Measurements from ENCODE around the gene CLEC16A. TPM values are rescaled to one million over a fixed set of nuclear protein-coding genes. Genes with fewer than 3 reads are reported as not detected.

The CLEC16A gene
- total and polyA plus RNA-seq, 5 donors from 2014 or later = 11.8 to 38.9 (median 12.3) TPM

DNA sequence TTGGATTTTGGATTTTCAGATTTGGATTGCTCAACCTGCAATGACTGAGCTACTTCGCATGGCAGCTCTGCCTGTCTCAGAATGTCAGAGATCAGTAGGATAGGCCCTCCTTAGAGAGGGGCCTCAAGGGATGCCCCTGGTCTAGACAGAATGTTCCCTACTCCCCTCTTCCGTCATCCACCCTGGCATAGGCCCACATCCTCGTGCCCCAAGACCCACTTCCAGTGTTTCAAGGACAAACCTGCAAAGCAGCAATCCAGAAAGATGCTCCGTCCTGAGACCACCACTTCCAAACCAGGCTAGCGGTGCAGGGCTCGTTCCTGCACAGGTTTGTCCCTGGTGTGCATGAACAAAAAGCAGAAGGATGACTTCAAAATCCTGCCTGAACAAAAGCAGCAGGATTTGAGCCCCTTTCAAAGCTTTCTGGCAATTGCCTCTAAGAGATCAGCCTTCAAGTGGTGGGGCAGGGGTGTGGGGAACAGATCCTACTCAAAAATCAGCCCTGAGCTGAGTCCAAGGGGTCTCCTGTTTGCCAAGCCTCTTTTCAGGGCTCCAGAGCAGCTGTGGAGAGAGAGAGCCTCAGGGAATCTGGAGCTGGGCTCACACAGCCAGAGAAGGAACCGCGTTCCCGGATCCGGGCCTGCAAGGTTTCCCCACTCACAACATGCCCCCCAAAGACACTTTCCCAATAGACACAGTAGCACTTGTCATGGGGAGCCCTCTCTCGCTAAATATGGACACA is 190.5 kb downstream of the CLEC16A start:
- H3K4me1 Mint-ChIP-seq = peaks cover 11 to 28% (median 23%) of the 10 kb centered on the region in 4 donors
- Histone ChIP-seq H3K27ac (ENCODE audit: insufficient read depth, low read length, poor library complexity, severe bottlenecking) (no peak overlapping the region), H3K4me1 (ENCODE audit: control insufficient read depth, insufficient read depth, low read length, poor library complexity, severe bottlenecking) (peaks cover 10% of the 10 kb centered on the region), H3K9me3 (ENCODE audit: control insufficient read depth in 2 of 2, low read length in 2 of 2) (no peaks in the 10 kb centered on the region), H3K4me3 (ENCODE audit: low read depth, low read length) (no peak overlapping the region), H3K36me3 (ENCODE audit: control insufficient read depth, insufficient read depth, low read length) (peaks cover 10% of the 10 kb centered on the region), H3K27me3 (ENCODE audit: control insufficient read depth, insufficient read depth, low read length) (no peaks in the 10 kb centered on the region)
- no peaks in the 10 kb centered on the region for H3K27me3 Mint-ChIP-seq
- DNase-seq (no peak), ATAC-seq (ENCODE audit: low read depth in 2 of 2) (no peak)
- peaks cover 34% of the 10 kb centered on the region for H3K36me3 Mint-ChIP-seq
- peak overlapping the region in 1 of 3 donors; percentile 35 for H3K27ac Mint-ChIP-seq
- no peaks in the 10 kb centered on the region for H3K9me3 Mint-ChIP-seq
- H3K4me3 Mint-ChIP-seq = no peak overlapping the region

DNA sequence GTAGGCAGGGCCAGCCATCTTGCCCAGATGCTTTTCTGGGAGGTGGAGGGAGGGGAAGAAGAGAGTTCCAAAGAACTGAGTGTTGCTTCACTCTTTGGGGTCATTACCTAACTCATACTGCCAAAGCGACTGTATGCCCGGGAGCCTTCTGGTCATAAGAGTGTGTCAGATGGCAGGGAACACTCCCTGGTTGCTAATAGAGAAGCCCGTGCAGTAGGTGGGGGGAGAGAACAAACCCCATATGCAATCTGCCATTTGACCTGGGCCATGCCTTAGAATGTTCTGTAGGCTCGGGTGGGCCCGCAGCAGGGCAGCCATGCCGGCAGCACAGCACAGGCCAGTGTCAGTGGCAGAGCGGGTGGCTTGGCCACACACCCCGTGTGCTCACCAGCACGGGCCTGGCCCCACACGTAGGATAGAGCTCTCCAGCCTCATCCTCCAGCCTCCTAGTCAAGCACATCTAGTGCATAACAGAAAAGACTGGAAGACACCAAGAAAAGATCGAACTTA is 191.2 kb downstream of the CLEC16A start:
- H3K27ac ChIP-seq (ENCODE audit: insufficient read depth, low read length, poor library complexity, severe bottlenecking) = no peak overlapping the region
- ATAC-seq (ENCODE audit: low read depth in 2 of 2) (no peak), DNase-seq (no peak)
- Mint-ChIP-seq H3K9me3 (no peaks in the 10 kb centered on the region), H3K4me1 (peaks cover 11 to 32% (median 27%) of the 10 kb centered on the region in 4 donors), H3K27me3 (no peaks in the 10 kb centered on the region), H3K27ac (no peak overlapping the region), H3K36me3 (peaks cover 34% of the 10 kb centered on the region), H3K4me3 (no peak overlapping the region)
- H3K36me3 ChIP-seq (ENCODE audit: control insufficient read depth, insufficient read depth, low read length) = peaks cover 10% of the 10 kb centered on the region
- no peak overlapping the region for H3K4me3 ChIP-seq (ENCODE audit: low read depth, low read length)
- H3K4me1 ChIP-seq (ENCODE audit: control insufficient read depth, insufficient read depth, low read length, poor library complexity, severe bottlenecking) = peaks cover 16% of the 10 kb centered on the region
- no peaks in the 10 kb centered on the region for H3K27me3 ChIP-seq (ENCODE audit: control insufficient read depth, insufficient read depth, low read length)
- H3K9me3 ChIP-seq (ENCODE audit: control insufficient read depth in 2 of 2, low read length in 2 of 2) = no peaks in the 10 kb centered on the region

DNA sequence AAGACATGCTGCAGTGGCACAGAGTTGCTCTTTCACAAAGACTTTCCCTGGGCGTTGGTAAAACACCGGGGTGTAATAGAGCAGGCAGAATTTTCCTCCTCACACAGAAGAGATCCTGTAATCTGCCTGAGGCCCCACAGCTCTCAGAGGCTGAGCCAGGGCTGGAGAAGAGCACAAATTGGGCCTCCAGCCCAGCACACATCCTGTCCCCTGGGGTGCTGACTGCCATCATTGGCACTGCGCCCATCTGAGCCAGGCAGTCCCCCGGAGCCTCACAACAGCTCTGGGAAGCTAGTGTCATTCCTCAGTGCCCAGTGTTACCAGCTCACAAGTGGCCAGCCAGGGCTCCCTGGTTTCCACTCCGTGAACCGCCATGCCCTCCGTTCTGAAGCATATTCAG is 192.2 kb downstream of the CLEC16A start:
- H3K4me3 Mint-ChIP-seq = no peak overlapping the region
- no peak for DNase-seq
- H3K27ac Mint-ChIP-seq = no peak overlapping the region
- Histone ChIP-seq H3K4me1 (ENCODE audit: control insufficient read depth, insufficient read depth, low read length, poor library complexity, severe bottlenecking) (peaks cover 16% of the 10 kb centered on the region), H3K27ac (ENCODE audit: insufficient read depth, low read length, poor library complexity, severe bottlenecking) (no peak overlapping the region), H3K27me3 (ENCODE audit: control insufficient read depth, insufficient read depth, low read length) (no peaks in the 10 kb centered on the region), H3K9me3 (ENCODE audit: control insufficient read depth in 2 of 2, low read length in 2 of 2) (no peaks in the 10 kb centered on the region), H3K36me3 (ENCODE audit: control insufficient read depth, insufficient read depth, low read length) (peaks cover 10% of the 10 kb centered on the region), H3K4me3 (ENCODE audit: low read depth, low read length) (no peak overlapping the region)
- H3K36me3 Mint-ChIP-seq = peaks cover 29% of the 10 kb centered on the region
- no peaks in the 10 kb centered on the region for H3K9me3 Mint-ChIP-seq
- no peaks in the 10 kb centered on the region for H3K27me3 Mint-ChIP-seq
- H3K4me1 Mint-ChIP-seq = peaks cover 11 to 35% (median 26%) of the 10 kb centered on the region in 4 donors
- ATAC-seq (ENCODE audit: low read depth in 2 of 2) = no peak

- Histone ChIP-seq H3K4me1 (ENCODE audit: control insufficient read depth, insufficient read depth, low read length, poor library complexity, severe bottlenecking) (peaks cover 16% of the 10 kb centered on the region), H3K27me3 (ENCODE audit: control insufficient read depth, insufficient read depth, low read length) (no peaks in the 10 kb centered on the region), H3K36me3 (ENCODE audit: control insufficient read depth, insufficient read depth, low read length) (peaks cover 10% of the 10 kb centered on the region), H3K9me3 (ENCODE audit: control insufficient read depth in 2 of 2, low read length in 2 of 2) (no peaks in the 10 kb centered on the region), H3K4me3 (ENCODE audit: low read depth, low read length) (no peak overlapping the region), H3K27ac (ENCODE audit: insufficient read depth, low read length, poor library complexity, severe bottlenecking) (no peak overlapping the region)
- no peaks in the 10 kb centered on the region for H3K9me3 Mint-ChIP-seq
- H3K4me1 Mint-ChIP-seq = peaks cover 11 to 32% (median 19%) of the 10 kb centered on the region in 4 donors
- peaks cover 20% of the 10 kb centered on the region for H3K36me3 Mint-ChIP-seq
- ATAC-seq (ENCODE audit: low read depth in 2 of 2) (no peak), DNase-seq (no peak)
- H3K4me3 Mint-ChIP-seq = peak overlapping the region in 1 of 4 donors; percentile 41
- peak overlapping the region in 2 of 3 donors; percentile 28 to 33 for H3K27ac Mint-ChIP-seq
- no peaks in the 10 kb centered on the region for H3K27me3 Mint-ChIP-seq
Observed at GRCh38 chr16:11138022-11138768, 193.8 kb downstream of the CLEC16A start.

DNA sequence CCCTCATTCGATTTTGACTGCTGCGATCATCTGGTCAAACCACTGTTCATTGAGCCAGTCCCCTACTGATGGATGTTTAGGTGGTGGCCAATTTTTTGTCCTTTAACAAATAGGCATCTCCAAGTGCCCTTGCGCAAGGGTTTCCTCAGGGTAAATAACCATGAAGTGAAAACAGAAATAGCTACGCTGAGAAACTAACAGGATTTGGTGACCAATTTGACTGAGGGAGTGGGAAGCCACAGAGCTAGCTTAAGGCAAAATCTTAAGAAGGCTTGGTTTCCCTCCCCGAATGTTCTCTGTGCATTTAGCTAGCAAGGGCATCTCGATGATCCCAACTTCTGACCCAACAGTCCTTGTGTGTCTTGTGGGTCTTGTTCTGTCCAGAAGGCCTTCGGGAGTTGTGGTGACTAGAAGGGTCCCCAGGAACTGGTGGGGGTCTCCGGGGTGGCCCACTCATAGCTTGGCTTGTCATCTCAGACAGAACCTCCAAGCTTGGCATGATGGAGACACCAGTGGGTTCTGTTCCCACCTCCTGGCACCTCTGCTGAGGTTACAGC is 194.5 kb downstream of the CLEC16A start:
- Mint-ChIP-seq H3K27me3 (no peaks in the 10 kb centered on the region), H3K9me3 (no peaks in the 10 kb centered on the region), H3K4me1 (peaks cover 11 to 32% (median 19%) of the 10 kb centered on the region in 4 donors), H3K4me3 (peak overlapping the region in 1 of 4 donors; percentile 62), H3K27ac (peak overlapping the region in 2 of 3 donors; percentile 20 to 93), H3K36me3 (peaks cover 20% of the 10 kb centered on the region)
- DNase-seq = no peak
- Histone ChIP-seq H3K36me3 (ENCODE audit: control insufficient read depth, insufficient read depth, low read length) (peaks cover 10% of the 10 kb centered on the region), H3K27me3 (ENCODE audit: control insufficient read depth, insufficient read depth, low read length) (no peaks in the 10 kb centered on the region), H3K4me3 (ENCODE audit: low read depth, low read length) (no peak overlapping the region), H3K27ac (ENCODE audit: insufficient read depth, low read length, poor library complexity, severe bottlenecking) (no peak overlapping the region), H3K9me3 (ENCODE audit: control insufficient read depth in 2 of 2, low read length in 2 of 2) (no peaks in the 10 kb centered on the region), H3K4me1 (ENCODE audit: control insufficient read depth, insufficient read depth, low read length, poor library complexity, severe bottlenecking) (peaks cover 16% of the 10 kb centered on the region)
- ATAC-seq (ENCODE audit: low read depth in 2 of 2) = no peak

- no peaks in the 10 kb centered on the region for H3K27me3 ChIP-seq (ENCODE audit: control insufficient read depth, insufficient read depth, low read length)
- H3K9me3 ChIP-seq (ENCODE audit: control insufficient read depth in 2 of 2, low read length in 2 of 2) = no peaks in the 10 kb centered on the region
- peak overlapping the region; percentile 31 for H3K4me3 ChIP-seq (ENCODE audit: low read depth, low read length)
- Mint-ChIP-seq H3K27me3 (no peaks in the 10 kb centered on the region), H3K9me3 (no peaks in the 10 kb centered on the region), H3K4me1 (peaks cover 11 to 32% (median 19%) of the 10 kb centered on the region in 4 donors), H3K27ac (peak overlapping the region; percentile 77 to 93 (median 82)), H3K4me3 (peak overlapping the region in 3 of 4 donors; percentile 61 to 82 (median 71)), H3K36me3 (peaks cover 20% of the 10 kb centered on the region)
- H3K36me3 ChIP-seq (ENCODE audit: control insufficient read depth, insufficient read depth, low read length) = peaks cover 10% of the 10 kb centered on the region
- DNase-seq (no peak), ATAC-seq (ENCODE audit: low read depth in 2 of 2) (no peak)
- H3K4me1 ChIP-seq (ENCODE audit: control insufficient read depth, insufficient read depth, low read length, poor library complexity, severe bottlenecking) = peaks cover 16% of the 10 kb centered on the region
- H3K27ac ChIP-seq (ENCODE audit: insufficient read depth, low read length, poor library complexity, severe bottlenecking) = no peak overlapping the region
Observed at GRCh38 chr16:11139326-11140097, 195.1 kb downstream of the CLEC16A start.

DNA sequence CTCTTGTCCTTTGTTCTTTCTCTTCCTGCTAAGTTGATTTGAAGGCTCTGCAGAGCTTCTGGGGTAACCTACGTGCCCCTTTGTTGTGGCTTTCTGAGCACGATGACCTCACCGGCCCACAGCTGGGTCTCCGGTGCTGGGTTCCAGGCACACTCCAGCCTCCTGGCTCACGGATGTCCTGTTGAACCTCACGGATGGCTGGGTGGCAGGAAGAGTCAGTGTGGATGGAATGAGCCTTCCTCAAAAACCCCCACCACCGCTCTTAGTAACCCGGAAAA is 195.7 kb downstream of the CLEC16A start:
- H3K4me1 Mint-ChIP-seq = peaks cover 11 to 32% (median 19%) of the 10 kb centered on the region in 4 donors
- peak overlapping the region; percentile 31 for H3K4me3 ChIP-seq (ENCODE audit: low read depth, low read length)
- H3K27ac ChIP-seq (ENCODE audit: insufficient read depth, low read length, poor library complexity, severe bottlenecking) = no peak overlapping the region
- H3K36me3 Mint-ChIP-seq = peaks cover 20% of the 10 kb centered on the region
- peak overlapping the region in 2 of 3 donors; percentile 82 to 93 for H3K27ac Mint-ChIP-seq
- H3K27me3 Mint-ChIP-seq = no peaks in the 10 kb centered on the region
- H3K9me3 Mint-ChIP-seq = no peaks in the 10 kb centered on the region
- H3K27me3 ChIP-seq (ENCODE audit: control insufficient read depth, insufficient read depth, low read length) = no peaks in the 10 kb centered on the region
- no peaks in the 10 kb centered on the region for H3K9me3 ChIP-seq (ENCODE audit: control insufficient read depth in 2 of 2, low read length in 2 of 2)
- DNase-seq = peak in 2 of 3 donors; percentile 20 to 76
- ATAC-seq (ENCODE audit: low read depth in 2 of 2) = peak; percentile 65 to 66
- H3K4me1 ChIP-seq (ENCODE audit: control insufficient read depth, insufficient read depth, low read length, poor library complexity, severe bottlenecking) = peaks cover 16% of the 10 kb centered on the region
- peak overlapping the region in 3 of 4 donors; percentile 61 to 82 (median 71) for H3K4me3 Mint-ChIP-seq
- peaks cover 8% of the 10 kb centered on the region for H3K36me3 ChIP-seq (ENCODE audit: control insufficient read depth, insufficient read depth, low read length)
